HG02943 (cell line): ENCODE measurements around the gene ARHGAP25.

Experiments used
- ATAC-seq: cut with Tn5 transposase; IDR thresholded peaks from one replicate; pipeline ENCODE4 v1.9.1; 2021; ENCODE audit warnings: mild to moderate bottlenecking, low read depth, moderate library complexity; ENCODE audit not compliant: unreplicated experiment

ARHGAP25 gene

GRCh38 chr2:68716604-68717304 lies 17.9 kb upstream of the ARHGAP25 start:
- ATAC-seq, result no peak

DNA sequence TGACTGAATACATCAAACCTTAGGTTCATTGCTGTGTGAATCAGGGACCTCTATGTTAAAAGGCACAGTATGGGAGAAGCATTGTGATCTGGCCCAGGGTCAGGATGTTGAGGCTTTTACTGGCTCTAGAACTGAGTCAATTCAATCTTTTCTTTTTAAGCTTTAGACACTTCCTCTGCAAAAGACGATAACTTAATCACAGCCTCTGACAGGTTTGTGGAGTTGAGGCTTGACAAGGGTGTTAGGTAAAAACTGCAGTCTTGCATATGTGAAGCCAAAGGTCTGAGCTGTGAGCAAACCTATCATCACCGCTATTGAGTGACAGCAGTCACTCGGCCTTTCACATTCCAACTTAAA lies 17.3 kb upstream of the ARHGAP25 start:
- ATAC-seq, result no peak

- no peak for ATAC-seq
These were observed 14.7 kb upstream of the ARHGAP25 start for GRCh38 chr2:68719912-68720311.

GRCh38 chr2:68720665-68721064 lies 13.9 kb upstream of the ARHGAP25 start:
- no peak for ATAC-seq

DNA sequence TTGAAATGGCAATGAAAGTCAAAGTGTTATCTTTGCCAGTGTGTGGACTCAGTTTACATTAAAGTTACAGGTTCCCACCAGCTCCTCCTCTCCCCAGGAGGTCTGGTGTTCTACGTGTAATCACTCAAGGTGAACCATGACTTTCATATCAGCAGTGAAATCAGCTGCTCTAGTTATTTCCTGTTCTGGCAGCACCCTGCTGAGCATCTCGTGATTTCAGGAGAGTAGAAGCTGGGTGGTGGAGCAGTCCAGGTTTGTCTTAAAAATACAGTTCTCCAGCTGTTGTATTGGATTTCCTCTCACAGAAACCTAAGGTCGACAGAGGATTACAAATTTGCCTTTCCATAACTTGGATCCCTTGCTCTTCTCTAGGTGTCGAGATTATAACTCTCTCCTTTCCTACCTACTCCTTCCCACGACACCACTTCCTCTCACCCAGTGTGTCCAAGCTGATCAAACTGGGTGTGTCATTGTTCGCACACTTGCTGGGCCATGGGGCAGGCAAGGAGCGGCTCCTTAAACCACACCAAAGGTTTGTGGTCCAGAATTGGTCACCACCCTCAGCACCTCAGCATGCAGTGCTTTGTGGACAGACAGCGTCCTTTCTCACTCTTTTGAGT lies 13.0 kb upstream of the ARHGAP25 start:
- ATAC-seq, result peak; percentile 68

- no peak for ATAC-seq
These were observed 11.9 kb upstream of the ARHGAP25 start for GRCh38 chr2:68722712-68723111.

DNA sequence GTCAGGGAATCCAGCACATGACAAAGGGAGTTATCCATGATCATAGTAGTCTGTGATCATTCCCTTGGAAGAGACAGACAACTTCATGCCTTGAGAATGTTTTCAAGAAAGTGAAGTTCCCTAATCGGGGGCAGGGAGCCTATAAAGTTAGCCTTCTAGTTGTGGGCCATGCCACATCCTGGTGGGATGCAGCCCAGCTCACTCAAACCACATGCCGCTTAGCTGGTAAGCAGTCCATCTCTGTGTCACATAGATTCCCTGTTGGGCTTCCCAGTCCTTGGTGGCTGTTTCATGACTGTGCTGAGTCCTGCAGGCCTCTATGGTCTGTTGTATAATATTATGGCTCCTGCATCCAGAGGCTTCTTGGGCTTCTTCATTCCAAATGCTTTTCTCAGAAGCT lies 11.4 kb upstream of the ARHGAP25 start:
- no peak for ATAC-seq

GRCh38 chr2:68726100-68726499 lies 8.5 kb upstream of the ARHGAP25 start:
- no peak for ATAC-seq

- ATAC-seq, result peak; percentile 95
These were observed 7.8 kb upstream of the ARHGAP25 start for GRCh38 chr2:68726608-68727367.

- no peak for ATAC-seq
These were observed 6.8 kb upstream of the ARHGAP25 start for GRCh38 chr2:68727683-68728375.

DNA sequence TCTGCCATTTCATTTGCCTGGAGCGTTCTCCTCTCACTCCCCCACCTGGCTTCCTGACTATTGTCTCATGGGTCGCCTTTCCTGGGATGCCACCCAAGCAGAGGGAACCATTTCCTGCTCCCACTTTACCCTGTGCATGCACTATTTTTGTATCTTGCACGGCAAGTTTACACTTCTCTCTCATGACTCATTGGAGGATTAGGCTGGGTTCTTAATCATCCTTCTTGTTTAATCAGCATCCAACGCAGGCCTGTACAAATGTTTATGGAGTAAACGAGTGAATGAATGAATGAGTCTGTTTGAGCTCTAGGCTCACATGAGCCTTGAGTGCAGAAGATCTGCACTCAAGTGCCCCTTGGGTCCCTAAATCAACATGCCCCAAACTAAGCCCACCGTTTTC lies 3.8 kb upstream of the ARHGAP25 start:
- ATAC-seq, result no peak

DNA sequence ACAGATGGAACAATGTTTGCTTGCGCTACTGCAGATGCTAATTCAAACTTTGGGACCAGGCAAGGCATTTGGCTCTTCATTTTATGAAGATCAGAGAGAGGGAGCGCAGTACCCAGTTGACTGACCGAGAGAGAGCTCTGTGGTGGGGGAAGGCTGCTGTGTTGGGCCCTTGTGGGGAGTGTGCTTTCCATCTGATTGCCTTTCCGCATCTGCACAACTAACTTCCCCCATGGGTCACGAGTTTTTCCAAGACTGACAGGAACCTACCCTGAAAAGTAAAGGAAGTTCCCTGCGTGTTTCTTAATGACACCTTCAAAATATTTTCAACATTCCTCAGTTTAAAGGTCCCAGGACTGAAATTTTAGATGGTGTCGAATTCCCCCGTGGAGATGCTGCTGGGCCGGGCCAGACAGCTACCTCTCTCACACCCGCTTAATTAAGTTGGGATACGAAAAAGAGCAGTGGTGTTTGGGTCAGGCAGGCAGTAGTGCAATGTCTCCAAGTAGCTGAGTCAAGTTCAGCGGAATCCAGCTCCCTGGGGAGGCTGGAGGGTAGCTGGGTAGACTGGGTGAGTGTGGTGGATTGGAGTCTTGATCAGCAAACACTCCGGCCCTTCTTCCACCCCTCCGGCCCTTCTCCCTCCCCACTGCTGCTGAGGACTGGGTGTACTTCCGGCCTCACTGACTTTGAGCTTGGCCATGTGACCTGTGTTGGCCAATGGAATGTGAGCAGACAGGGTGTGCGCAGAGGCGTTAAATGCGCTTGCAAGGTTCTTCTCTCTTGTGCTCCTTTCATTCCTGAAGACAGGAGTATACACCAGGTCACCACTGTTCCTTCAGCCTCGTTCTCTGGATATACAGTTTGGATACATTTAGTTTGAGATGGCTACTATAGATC lies 2.3 kb upstream of the ARHGAP25 start:
- no peak for ATAC-seq

GRCh38 chr2:68733365-68733764 lies 1.2 kb upstream of the ARHGAP25 start:
- no peak for ATAC-seq

GRCh38 chr2:68734176-68734575 lies 435 bp upstream of the ARHGAP25 start:
- ATAC-seq, result no peak

- ATAC-seq, result no peak
These were observed 1.5 kb downstream of the ARHGAP25 start for GRCh38 chr2:68736086-68736485.

DNA sequence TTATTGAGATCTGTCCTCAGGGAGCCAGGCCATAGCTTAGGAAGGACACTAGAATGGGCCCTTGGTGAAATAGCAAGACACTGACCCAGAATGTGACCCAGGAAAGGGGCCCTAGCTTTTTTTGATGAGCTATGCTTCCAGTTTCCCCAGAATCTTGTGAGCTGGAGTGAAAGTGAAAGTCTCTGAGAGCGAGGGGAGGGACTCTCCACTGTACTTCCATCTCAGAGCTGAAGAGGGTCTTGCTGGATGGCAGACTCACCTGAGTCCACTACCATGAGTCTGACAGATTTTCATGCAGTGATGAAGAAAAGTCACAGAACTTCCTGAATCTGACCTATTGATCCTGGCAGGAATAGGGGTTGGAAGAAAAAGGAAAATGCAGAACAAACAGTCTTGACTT lies 3.1 kb downstream of the ARHGAP25 start:
- ATAC-seq, result no peak

DNA sequence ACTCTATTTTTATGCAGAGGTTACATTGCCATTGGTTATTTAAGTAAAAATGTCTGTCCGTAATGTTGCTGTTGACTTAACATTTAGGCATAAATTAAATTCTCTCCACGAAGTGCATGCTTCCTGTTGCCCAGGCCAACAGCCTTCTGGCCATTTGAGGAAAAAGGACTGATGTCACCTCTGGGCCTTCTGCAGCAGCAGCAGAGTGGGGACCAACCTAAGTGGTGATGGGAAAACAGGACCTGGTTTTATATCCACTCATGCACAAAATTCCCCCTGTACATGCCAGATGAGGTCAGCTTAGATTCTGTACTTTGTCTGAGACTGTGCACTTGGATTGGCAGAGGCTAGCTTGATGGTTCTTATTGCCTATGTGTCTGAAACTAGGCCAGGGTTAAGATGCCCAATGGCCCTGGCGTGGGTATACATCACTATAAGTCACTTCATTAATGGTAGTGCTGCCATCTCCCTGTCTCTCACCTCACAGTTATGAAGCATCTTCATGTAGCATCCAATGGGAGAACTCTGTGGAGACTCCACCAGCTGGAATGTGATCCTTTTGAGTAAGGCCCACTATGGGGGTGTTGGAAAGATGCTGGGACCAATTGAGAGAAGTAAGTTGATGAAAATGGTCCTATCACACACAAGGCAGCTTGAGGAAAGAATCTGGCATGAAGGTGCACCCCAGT lies 4.4 kb downstream of the ARHGAP25 start:
- ATAC-seq, result no peak

DNA sequence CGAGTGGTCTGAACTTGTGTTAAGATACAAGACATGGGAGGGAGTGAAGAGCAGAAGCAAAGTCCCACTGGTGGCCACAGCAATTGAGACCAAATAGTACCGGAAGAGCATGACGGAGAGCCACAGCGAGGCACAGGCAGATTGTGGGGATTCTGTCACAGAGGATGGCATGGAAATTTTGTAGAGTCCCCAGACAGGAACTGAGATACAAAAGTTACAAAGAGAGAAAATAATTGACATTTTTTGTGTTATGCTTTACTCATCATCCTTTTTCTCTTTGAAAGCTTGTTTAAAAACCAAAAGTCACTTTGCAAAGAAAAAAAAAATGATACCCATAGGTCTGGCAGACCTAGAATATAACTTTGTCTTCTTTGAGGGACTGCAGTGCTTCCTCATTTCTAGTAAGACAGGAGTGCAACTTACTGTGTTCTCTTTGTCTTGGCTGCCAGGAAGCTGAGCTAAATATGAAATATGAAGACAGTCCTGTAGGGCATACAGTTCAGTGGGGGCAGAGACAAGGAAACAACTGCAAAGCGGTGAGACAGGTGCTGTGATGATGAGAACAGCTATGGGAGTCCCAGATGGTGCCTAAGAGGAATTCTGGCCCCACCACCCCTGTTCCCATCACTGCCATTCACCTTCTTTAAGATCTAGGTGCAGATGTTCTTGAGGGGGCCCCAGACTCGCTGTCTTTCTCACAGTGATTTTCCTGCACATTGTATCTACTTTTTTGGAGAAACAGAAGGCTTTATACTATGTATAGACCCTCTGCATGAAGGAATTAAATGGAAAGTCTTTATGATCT lies 5.2 kb downstream of the ARHGAP25 start:
- ATAC-seq, result no peak

GRCh38 chr2:68740400-68740914 lies 5.8 kb downstream of the ARHGAP25 start:
- ATAC-seq, result no peak
